ENCODE results near the gene EGFL8. TPM values are rescaled to one million over a fixed set of nuclear protein-coding genes. Genes with fewer than 3 reads are reported as not detected.

EGFL8 gene
- total and polyA plus RNA-seq, 2 of the 8 experiments (the other 6 are each of a cell fraction or from before 2014, with no cell fraction given), result 5.0 to 9.2 TPM

DNA sequence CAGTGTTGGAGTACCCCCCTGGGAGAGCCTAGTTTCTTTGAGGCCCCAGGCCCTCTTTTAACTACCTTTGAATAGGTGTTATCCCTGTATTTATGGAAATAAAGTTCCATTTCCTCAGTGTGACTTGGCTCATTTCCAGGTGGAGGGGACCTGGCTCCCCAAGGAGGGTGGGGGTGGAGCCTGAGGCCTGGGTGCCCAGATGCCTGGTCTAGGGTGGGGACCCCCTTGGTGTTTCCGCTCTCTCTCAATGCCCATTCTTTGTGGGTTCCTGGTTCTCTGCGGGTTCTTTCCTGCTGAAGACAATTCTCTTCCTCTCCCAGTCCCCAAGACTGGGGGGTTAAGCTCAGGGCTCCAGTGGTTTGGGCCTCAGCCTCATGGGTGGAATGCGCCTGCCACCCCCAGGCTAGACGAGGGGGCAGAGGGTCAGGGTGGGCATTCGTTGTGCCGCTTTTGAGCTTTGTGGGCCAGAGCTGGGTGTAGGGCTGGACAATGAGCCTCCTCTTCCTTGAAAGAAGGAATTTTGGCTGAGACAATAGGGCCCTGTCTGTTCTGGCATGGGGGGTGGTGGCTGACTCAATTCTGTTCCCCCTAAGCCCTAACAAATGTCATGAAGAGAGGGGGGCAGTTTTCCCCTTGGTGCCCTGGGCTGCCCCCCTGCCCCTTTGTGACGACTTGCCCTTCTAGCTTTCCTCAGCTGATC is 686 bp upstream of the EGFL8 start:
- no peak overlapping the region for H2BK15ac ChIP-seq (ENCODE audit: low read length)
- H4K8ac ChIP-seq (ENCODE audit: extremely low read depth, insufficient read depth, low read length), result no peak overlapping the region
- POLR2A ChIA-PET (ENCODE audit: partially characterized antibody), result interaction anchor here (0.8 to 6.8 kb wide), 11 partner anchors 9 to 46 kb away, joined by 3 to 49 read pairs (median 6); partner anchors contain the start of genes AGPAT1, ATF6B and PRRT1
- 98% methylated on average over 7 of the region's 7 CpGs; no CpG with 5 or more reads in 1 of the 2 experiments for WGBS, 2 experiments (ENCODE audit: extremely low coverage in 1 of 2, insufficient coverage in 1 of 2, insufficient read length in 1 of 2, insufficient replicate concordance in 2 of 2, low coverage in 1 of 2, low lambda C conversion rate in 2 of 2, missing lambda C conversion rate in 1 of 2)
- H3K27ac ChIP-seq (ENCODE audit: low read depth, low read length), result no peak overlapping the region
- H3K4me1 ChIP-seq (replicated peaks in 1 of 4; ENCODE audit: control insufficient read depth in 3 of 4, insufficient read depth in 4 of 4, low read length in 3 of 4), result peaks cover 0 to 5% (median 2%) of the 10 kb centered on the region in 4 experiments; a peak in 3 of 7 replicates
- no peak overlapping the region for H3K14ac ChIP-seq (ENCODE audit: insufficient read length)
- no peak overlapping the region for H3K9ac ChIP-seq (replicated peaks in 1 of 4; ENCODE audit: extremely low read depth in 1 of 4, low read depth in 3 of 4, low read length in 3 of 4)
- H2BK5ac ChIP-seq (ENCODE audit: low read depth, low read length), result no peak overlapping the region
- H2BK120ac ChIP-seq (replicated peaks; ENCODE audit: low read depth, low read length), result no peak overlapping the region
- CTCF ChIA-PET (ENCODE audit: partially characterized antibody), result interaction anchor here (0.7 to 6.7 kb wide), 8 partner anchors 9 to 45 kb away, joined by 3 to 72 read pairs (median 3); partner anchors contain the start of gene PRRT1
- H3K36me3 ChIP-seq (ENCODE audit: control insufficient read depth in 2 of 4, insufficient read depth in 4 of 4, low read length in 3 of 4), result peaks cover 2 to 16% (median 11%) of the 10 kb centered on the region in 4 experiments; a peak in 5 of 8 replicates
- no peak overlapping the region for H3K4me2 ChIP-seq (ENCODE audit: insufficient read depth in 1 of 2, low read depth in 2 of 2, low read length in 2 of 2)
- no peak overlapping the region for H2AFZ ChIP-seq (ENCODE audit: low read length)
- no peak overlapping the region for H2BK12ac ChIP-seq (ENCODE audit: low read depth, low read length)
- H4K5ac ChIP-seq (ENCODE audit: insufficient read length, low read depth, low read length), result no peak overlapping the region
- H2AK5ac ChIP-seq (ENCODE audit: low read depth, low read length), result no peak overlapping the region
- H3K27me3 ChIP-seq (replicated peaks in 1 of 4; ENCODE audit: control insufficient read depth in 3 of 4, extremely low read depth in 1 of 4, insufficient read depth in 3 of 4, low read length in 3 of 4), result no peaks in the 10 kb centered on the region
- peaks cover 4 to 5% of the 10 kb centered on the region in 2 experiments for H4K20me1 ChIP-seq (replicated peaks in 1 of 2; ENCODE audit: control insufficient read depth in 1 of 2, insufficient read depth in 2 of 2, low read length in 2 of 2)
- H3K23me2 ChIP-seq (ENCODE audit: low read depth, low read length), result no peaks in the 10 kb centered on the region
- peak overlapping the region; percentile 53 for H3K4ac ChIP-seq (replicated peaks; ENCODE audit: insufficient read length, low read depth, low read length)
- DNase-seq (ENCODE audit: low read depth in 1 of 2, low spot score in 2 of 2) (no peak), FAIRE-seq (no peak)
- no peaks in the 10 kb centered on the region for H3K9me3 ChIP-seq (ENCODE audit: insufficient read depth in 2 of 2, low read depth in 1 of 2, low read length in 1 of 2)
- no peak overlapping the region for H4K91ac ChIP-seq (replicated peaks; ENCODE audit: insufficient read length, low read length)
- H3K79me1 ChIP-seq (ENCODE audit: low read depth, low read length), result no peaks in the 10 kb centered on the region
- no peaks in the 10 kb centered on the region for H3K79me2 ChIP-seq (ENCODE audit: control insufficient read depth in 1 of 2, insufficient read depth in 2 of 2, low read length in 2 of 2)
- no peak overlapping the region for H3K4me3 ChIP-seq (ENCODE audit: extremely low read depth in 1 of 4, insufficient read depth in 2 of 4, low read depth in 3 of 4, low read length in 4 of 4)
- TF ChIP-seq POLR2A (IDR thresholded peaks at IDR 0.05; ENCODE audit: control extremely low read depth in 1 of 2, low read depth in 2 of 2, low read length in 2 of 2) (0 out of 3 replicates have a peak, but pooled peaks of 1 of the 2 experiments have one; percentile 2), RAD21 (IDR thresholded peaks at IDR 0.05 in 1 of 2, conservative IDR thresholded peaks at IDR 0.05 in 1 of 2; ENCODE audit: low read depth in 2 of 2, low read length in 2 of 2) (no peak), ASH2L (IDR thresholded peaks at IDR 0.05; ENCODE audit: low read length) (no peak), SAP30 (IDR thresholded peaks at IDR 0.05; ENCODE audit: insufficient read depth, insufficient replicate concordance, low read length) (no peak)
- H2BK20ac ChIP-seq (ENCODE audit: low read length), result no peak overlapping the region
- no peak overlapping the region for H3K23ac ChIP-seq (ENCODE audit: insufficient read length)
- H3K18ac ChIP-seq (ENCODE audit: extremely low read depth, low read length), result no peak overlapping the region
- H3K56ac ChIP-seq (replicated peaks; ENCODE audit: insufficient read length, low read depth, low read length), result no peak overlapping the region

Measured in H1 (cell line).